T-helper 2 cell (primary cell): ENCODE data around the gene DDIAS.
A peak's percentile ranks its signal among the peaks of the same experiment; 100 is the strongest.
"Not testable (repeated sequence)": the region's sequence is repeated elsewhere in the genome, so short reads cannot be mapped to it uniquely, and the experiment has no call there.

Experiments used
- DNase-seq, 5 experiments: peaks; one replicate each; pipeline versions ENCODE4 v3.0.0 to v3.0.0-alpha.2; 2012 to 2022
- total RNA-seq, 2 donors: gene quantifications; one replicate each; lab custom pipeline; 2026; lab: John Stamatoyannopoulos, UW

Gene DDIAS, protein sequence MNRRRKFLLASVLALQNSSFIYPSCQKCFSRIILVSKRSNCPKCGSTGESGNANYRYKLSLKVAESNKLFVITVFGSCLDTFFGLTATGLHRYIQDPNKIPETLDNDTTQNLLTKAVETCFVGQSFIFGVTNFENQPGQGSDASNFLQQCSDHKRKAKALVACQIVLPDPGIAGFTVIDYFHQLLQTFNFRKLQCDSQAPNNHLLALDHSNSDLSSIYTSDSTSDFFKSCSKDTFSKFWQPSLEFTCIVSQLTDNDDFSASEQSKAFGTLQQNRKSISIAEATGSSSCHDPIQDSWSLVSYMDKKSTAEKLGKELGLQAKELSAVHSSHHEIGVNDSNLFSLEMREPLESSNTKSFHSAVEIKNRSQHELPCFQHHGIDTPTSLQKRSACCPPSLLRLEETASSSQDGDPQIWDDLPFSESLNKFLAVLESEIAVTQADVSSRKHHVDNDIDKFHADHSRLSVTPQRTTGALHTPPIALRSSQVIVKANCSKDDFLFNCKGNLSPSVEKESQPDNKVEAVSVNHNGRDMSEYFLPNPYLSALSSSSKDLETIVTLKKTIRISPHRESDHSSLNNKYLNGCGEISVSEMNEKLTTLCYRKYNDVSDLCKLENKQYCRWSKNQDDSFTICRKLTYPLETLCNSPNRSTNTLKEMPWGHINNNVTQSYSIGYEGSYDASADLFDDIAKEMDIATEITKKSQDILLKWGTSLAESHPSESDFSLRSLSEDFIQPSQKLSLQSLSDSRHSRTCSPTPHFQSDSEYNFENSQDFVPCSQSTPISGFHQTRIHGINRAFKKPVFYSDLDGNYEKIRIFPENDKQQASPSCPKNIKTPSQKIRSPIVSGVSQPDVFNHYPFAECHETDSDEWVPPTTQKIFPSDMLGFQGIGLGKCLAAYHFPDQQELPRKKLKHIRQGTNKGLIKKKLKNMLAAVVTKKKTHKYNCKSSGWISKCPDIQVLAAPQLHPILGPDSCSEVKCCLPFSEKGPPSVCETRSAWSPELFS
- 1.2 to 2.0 reads per million in 2 donors for total RNA-seq

DNA sequence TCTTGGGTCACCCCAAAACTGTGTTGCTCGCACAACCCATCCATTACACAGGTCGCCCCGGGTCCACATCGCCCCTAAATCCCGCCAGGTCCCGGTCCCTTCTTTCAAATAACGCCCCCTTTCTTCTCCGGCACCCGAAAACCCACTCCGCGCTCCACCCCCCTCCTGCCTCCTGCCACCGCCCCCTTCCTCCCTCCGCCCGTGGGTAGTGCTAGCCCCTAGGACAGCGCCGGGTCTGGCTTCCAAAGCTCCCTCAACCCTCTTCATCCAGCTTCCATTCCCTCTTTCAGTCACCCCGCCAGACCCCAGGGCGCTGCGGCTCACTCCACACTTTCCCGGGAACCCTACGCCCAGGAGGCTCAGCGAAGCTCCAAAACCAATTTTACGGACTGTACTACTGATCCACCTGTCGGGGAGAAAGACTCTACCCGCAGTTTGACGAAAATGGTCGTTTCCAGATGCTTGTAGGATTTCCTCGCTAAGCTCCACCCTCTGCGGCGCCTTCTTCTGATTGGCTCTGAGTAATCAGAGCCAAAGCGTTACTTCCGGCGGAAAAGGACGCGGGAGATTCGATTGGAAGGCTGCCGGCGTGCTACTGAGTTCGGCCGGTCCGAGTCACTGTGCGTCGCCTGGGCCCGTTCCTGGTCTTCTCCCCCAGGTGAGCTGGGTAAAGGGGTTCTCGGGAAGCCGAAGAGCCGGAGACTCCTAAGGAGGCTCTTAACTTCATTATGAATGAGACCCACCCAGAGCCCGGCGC, at the start of gene DDIAS:
Gene DDIAS (plus strand): TSS at position 572 of the 757 bp plus-strand sequence. CDS start 13,003 bp downstream, outside the sequence.
- peak; percentile 84 to 98 (median 91) for DNase-seq

DNA sequence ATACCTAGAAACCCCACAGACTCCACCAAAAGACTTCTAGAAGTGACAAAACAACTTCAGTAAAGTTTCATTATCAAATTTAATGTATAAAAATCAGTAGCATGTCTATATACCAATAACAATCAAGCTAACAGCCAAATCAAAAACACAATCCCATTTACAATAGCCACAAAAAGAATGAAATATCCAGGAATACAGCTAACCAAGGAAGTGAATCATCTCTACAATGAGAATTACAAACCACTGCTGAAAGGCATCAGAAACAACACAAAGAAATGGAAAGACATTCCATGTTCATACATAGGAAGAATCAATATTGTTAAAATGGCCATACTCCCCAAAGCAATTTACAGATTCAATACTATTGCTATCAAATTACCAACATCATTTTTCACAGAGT, 47.3 kb upstream of the DDIAS start:
- no peak for DNase-seq

GRCh38 chr11:82854916-82855315, 46.6 kb upstream of the DDIAS start:
- DNase-seq = not testable (repeated sequence)

DNA sequence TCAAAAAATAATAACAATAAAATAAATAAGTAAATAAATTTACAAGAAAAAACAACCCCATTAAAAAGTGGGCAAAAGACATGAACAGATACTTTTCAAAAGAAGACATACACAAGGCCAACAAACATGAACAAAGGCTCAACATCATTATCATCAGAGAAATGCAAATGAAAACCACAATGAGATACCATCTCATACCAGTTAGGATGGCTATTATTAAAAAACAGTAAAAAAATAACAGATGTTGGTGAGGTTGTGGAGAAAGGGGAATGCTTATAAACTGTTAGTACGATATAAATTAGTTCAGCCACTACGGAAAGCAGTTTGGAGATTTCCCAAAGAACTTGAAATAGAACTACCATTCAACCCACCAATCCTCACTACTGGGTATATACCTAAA, 45.9 kb upstream of the DDIAS start:
- DNase-seq = no peak

GRCh38 chr11:82857145-82857544, 44.4 kb upstream of the DDIAS start:
- no peak for DNase-seq

DNA sequence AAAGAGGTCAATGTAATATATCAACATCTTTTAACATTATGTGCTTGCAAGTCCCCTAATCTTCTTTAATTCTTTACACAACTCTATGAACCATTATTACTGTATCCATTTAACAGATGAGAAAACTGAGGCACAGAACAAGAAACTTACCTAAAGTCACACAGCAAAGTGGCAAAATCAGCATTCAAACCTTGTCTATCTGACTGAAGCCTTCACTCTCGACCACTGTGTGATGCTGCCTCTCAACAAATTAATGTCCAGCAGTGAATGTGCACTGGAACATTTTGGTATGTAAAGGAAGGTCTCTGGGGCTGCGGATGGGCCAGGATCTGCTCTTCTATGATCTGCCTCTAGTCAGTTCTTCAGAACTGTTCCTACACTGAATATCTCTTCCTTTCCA, 43.4 kb upstream of the DDIAS start:
- DNase-seq = no peak

- DNase-seq = no peak
Observed at GRCh38 chr11:82858556-82859091, 42.9 kb upstream of the DDIAS start.

GRCh38 chr11:82859750-82860149, 41.8 kb upstream of the DDIAS start:
- DNase-seq = no peak

- DNase-seq = no peak
Observed at GRCh38 chr11:82862379-82862778, 39.2 kb upstream of the DDIAS start.

DNA sequence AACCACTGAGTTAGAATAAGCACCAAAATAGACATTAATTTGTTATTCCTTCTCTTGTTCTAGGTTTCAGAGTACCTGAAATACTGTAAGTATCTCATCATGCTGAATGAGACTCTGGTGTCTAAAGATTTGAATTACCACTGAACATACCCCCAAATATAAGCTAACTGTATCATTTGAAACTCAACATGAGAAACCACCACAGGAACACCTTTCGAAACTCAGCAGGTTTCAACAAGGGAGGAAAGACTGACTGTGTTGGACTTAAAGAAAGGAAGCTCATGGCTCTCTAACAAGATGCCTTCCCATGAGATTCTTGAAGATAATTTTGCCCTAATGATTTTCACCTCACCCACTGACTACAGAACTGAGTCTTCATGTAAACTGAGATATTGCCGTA, 38.3 kb upstream of the DDIAS start:
- DNase-seq = no peak

- DNase-seq = peak in 2 of 5 experiments; percentile 4 to 7
Observed at GRCh38 chr11:82864268-82864667, 37.3 kb upstream of the DDIAS start.

- DNase-seq = no peak
Observed at GRCh38 chr11:82865841-82866240, 35.7 kb upstream of the DDIAS start.

- peak; percentile 21 to 76 (median 55) for DNase-seq
Observed at GRCh38 chr11:82867495-82868082, 33.9 kb upstream of the DDIAS start.

DNA sequence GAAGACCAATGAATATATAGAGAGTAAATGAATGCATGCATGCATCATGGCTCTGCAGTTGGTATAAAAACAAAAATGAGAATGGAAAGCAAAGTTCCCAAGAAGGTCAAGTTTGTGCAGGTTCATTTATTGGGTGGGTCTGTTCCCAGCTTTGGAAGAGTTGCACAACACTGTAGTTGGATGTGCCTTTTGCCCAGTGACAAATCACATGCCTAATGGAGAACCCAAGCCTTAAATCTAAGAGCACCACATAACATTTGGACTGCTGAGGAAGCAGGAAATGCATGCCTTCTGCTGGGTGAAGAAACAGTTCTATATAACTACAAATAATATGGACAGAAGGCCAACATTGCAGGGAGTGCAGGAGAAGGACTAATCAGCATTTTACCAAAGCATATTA, 31.9 kb upstream of the DDIAS start:
- DNase-seq = no peak

GRCh38 chr11:82871646-82872045, 29.9 kb upstream of the DDIAS start:
- no peak for DNase-seq

DNA sequence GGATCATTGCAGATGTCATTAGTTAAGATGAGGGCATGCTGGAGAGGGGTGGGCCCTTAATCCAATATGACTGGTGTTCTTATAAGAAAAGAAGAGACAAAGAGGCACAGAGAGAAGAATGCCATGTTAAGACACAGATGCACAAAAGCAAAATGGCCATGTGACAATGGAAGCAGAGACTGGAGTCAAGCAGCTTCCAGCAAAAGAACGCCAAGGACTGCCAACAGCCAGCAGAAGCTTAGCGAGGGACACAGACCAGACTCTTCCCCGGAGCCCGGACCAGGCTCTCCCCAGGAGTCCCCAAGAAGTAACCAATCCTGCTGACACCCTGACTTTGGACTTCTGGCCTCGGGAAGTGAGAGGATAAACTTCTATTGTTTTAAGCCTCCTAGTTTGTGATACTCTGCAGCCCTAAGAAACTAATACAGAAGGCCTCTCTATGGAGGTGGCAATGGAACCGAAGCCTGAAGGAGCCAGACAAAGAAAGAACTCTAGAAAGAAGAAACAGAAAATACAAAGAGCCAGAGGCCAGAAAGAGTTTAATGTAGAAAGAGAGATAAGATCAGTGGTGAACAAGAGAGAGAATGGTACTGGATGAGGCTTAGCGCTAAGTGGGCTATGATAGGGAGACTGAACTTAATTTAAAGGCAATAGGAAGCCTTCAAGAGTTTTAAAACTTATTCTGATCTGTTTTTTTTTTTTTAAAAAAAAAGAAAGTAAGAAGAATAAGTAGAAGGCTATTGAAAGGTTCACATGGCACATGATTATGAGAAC, 29.0 kb upstream of the DDIAS start:
- peak in 1 of 5 experiments; percentile 64 for DNase-seq

GRCh38 chr11:82873919-82874333, 27.6 kb upstream of the DDIAS start:
- peak in 1 of 5 experiments; percentile 74 for DNase-seq

- no peak for DNase-seq
Observed at GRCh38 chr11:82874646-82875523, 26.7 kb upstream of the DDIAS start.

GRCh38 chr11:82883853-82884252, 17.7 kb upstream of the DDIAS start:
- DNase-seq = no peak
